GM19043 (cell line): ENCODE results near the gene NAALADL2.
"Not testable (repeated sequence)": the region's sequence is repeated elsewhere in the genome, so short reads cannot be mapped to it uniquely, and the experiment has no call there.

Experiments
- ATAC-seq: cut with Tn5 transposase; IDR thresholded peaks from one replicate; pipeline ENCODE4 v1.9.1; 2021; ENCODE audit warnings: low read depth; ENCODE audit not compliant: unreplicated experiment

NAALADL2 gene

DNA sequence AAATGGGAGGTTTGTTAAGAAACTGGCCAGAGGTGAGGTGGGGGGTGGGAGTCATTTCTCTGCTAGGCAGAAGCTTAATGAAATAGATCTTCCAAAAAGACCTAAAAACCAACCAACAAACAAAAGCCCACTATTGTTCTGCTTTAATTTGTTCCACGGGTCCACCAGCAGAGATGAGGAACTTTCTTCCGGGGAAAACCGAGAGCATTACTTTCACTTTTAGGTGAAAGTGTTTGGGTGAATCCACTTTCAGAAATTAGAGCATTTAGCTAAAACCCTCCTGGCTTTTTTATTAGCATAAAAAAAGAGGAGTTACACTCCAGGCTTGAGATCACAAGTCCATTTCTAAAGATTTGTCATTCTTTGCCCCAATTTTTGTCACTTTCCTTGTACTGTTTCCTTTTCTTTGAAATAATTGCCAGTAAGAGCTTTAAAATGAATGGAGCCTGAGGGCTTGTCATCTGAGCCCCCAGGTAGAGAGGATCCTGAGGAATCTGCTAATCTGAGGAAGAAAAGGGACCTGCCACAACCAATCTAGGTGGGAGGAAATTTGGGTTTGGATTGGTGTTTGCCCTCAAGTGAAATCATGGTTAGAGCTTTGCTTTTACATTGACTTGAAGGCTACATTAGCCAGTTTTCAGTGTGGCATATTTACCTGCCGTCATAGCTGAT lies 667.6 kb downstream of the NAALADL2 start:
- no peak for ATAC-seq

- not testable (repeated sequence) for ATAC-seq
Observed at GRCh38 chr3:175528693-175529092, 669.6 kb downstream of the NAALADL2 start.

- no peak for ATAC-seq
Observed at GRCh38 chr3:175535351-175535750, 676.2 kb downstream of the NAALADL2 start.

- ATAC-seq = no peak
Observed at GRCh38 chr3:175546115-175546514, 687.0 kb downstream of the NAALADL2 start.

DNA sequence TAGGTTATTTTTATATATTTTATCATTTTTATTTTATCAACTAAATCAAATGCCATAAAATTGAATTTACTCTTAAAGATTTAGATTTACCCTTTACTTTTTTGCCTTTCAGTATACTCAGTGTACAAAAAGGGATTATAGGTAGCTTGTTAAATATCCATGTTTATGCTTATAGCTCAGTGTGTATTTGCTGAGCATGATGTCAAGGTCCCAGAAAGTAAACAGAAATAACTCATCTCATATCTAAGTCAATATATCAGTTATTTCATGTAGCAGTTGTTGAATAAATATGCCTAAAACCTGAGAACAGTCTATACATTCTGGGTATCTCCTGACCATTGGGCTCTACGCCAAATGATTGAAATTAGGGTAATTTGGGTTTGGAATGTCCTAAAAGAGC lies 693.8 kb downstream of the NAALADL2 start:
- no peak for ATAC-seq

DNA sequence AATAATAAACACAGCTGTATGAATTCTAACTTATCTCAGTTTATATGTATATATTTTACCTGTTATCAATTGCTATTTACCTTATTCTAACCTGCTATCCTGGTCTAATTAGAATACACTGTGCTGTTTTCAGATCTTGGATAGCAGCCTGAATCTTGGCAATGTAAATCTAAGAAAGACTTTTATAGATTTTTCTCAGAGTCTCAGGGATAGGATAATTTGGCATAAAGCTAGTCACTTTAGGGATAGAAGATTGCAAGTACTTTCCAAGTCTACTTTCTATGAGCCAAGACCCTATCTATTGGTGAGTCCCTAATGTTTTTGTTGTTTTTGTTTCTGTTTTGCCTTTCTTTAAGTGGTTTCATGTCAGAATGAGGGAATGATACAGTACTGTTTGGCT lies 695.7 kb downstream of the NAALADL2 start:
- ATAC-seq = no peak

DNA sequence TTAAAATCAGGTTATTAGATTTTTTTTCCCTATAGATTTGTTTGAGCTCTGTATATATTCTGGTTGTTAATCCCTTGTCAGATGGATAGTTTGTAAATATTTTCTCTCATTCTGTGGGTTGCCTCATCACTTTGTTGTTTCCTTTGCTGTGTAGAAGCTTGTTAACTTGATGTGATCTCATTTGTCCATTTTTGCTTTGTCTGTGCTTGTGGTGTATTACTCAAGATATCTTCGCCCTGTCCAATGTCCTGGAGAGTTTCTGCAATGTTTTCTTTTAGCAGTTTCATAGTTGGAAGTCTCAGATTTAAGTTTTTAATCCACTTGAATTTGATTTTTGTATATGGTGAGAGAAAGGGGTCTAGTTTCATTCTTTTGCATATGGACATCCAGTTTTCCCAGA lies 699.1 kb downstream of the NAALADL2 start:
- no peak for ATAC-seq

DNA sequence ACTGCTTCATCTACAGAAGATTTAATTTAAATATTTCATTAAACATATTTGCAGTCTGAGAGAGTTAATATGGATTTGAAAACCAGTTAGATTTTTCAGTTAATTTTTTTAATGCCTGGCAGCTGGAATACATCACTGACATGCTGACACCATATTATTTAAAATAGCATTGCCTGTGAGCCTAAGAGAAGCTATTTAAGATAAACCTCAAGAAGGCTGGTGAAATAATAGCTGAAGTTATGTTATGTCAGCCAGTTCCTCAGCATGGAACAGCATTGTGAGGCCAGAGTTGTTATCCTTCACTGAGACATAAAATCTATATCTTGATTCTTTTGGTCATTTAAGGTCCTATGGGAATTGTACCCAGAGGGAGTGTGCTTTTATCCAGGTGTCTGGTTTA lies 705.2 kb downstream of the NAALADL2 start:
- ATAC-seq = no peak

GRCh38 chr3:175571096-175571495 lies 712.0 kb downstream of the NAALADL2 start:
- ATAC-seq = no peak

GRCh38 chr3:175573226-175573625 lies 714.1 kb downstream of the NAALADL2 start:
- no peak for ATAC-seq

GRCh38 chr3:175580318-175580717 lies 721.2 kb downstream of the NAALADL2 start:
- ATAC-seq = no peak

DNA sequence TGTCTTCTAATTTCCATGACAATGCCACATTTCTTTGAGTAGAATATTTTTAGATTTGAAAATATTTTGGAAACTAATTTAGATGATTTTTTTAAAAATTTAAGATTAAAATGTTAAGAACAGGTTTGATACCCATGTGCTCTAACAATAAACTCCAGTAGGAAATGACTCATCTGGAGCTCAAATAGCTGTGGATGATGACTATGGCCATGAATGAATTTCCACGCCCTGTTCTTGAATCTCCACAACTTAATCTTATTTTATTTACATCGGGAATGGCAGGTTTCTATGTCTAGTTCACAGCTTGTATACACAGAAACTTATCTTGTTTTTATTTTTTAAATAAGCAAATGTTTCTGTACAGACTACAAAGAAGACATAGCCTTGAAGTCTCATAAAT lies 726.8 kb downstream of the NAALADL2 start:
- ATAC-seq = no peak

- no peak for ATAC-seq
Observed at GRCh38 chr3:175590745-175591144, 731.6 kb downstream of the NAALADL2 start.

DNA sequence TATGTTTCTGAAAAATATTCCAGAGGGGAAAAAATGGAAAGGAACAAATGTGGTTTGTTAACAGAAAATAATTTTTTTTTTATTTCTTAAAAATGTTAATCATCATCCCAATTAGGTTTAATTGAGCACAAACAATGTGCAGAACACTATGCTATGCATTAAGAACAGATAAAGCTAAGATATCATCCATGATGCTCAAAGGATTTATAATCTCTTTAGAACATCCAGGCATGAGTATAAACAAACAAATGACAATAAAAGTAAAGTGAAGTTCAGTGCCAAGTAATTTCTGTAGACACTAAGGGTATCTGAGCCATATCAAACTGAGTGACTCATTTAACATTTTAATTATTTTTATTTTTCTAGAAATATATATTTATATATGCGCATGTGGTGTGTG lies 732.2 kb downstream of the NAALADL2 start:
- no peak for ATAC-seq

DNA sequence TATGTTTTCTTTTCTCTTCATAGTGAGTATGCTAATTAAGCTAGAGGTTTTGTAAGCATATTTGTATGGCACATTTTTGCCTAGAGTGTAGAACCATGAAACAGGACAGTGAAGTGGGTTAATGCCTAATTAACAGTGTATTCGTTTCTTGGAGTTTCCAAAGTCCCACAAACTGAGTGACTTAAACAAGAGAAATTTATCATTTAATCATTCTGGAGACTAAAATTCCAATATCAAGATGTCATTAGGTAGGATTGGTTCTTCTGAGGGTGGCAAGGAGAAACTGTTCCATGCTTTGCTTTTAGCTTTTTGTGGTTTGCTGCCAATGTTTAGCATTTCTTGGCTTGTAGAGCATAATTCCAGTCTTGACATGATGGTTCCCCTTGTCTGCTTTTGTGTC lies 734.2 kb downstream of the NAALADL2 start:
- ATAC-seq = no peak

GRCh38 chr3:175598740-175599139 lies 739.6 kb downstream of the NAALADL2 start:
- no peak for ATAC-seq

- ATAC-seq = no peak
Observed at GRCh38 chr3:175601521-175601920, 742.4 kb downstream of the NAALADL2 start.

GRCh38 chr3:175605851-175606250 lies 746.7 kb downstream of the NAALADL2 start:
- ATAC-seq = no peak

DNA sequence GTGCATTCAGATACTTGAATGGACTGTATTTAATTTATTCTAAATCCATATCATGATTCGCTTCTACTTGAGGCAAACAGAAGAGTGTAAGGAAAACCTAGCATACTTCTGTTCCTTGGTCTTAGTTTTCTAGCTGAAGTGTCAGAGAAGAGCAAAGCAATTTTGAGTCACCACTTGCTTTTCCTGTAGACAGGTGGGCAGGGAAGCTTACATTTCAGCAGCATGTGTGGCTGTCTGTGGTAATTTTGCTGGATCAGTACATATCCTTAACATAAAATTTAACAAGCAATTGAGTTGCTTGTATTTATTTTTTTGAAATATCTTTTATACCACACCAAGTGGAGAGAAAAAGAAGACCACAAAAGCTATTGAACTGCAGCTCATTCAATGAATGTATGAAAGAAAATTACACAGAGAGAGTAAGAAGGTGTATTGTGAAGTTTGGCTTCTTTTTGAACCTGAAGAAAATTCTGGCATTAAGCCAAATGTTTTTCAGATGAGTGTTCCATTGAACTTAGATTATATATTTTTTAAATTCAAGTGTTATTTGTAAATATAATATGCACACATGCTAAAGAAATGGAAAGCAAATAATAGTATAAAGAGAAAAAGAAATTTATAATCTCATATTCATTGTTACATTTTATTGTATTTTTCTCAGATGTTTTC lies 747.6 kb downstream of the NAALADL2 start:
- ATAC-seq = no peak

GRCh38 chr3:175608356-175608755 lies 749.2 kb downstream of the NAALADL2 start:
- ATAC-seq = no peak

GRCh38 chr3:175608911-175609310 lies 749.8 kb downstream of the NAALADL2 start:
- no peak for ATAC-seq

DNA sequence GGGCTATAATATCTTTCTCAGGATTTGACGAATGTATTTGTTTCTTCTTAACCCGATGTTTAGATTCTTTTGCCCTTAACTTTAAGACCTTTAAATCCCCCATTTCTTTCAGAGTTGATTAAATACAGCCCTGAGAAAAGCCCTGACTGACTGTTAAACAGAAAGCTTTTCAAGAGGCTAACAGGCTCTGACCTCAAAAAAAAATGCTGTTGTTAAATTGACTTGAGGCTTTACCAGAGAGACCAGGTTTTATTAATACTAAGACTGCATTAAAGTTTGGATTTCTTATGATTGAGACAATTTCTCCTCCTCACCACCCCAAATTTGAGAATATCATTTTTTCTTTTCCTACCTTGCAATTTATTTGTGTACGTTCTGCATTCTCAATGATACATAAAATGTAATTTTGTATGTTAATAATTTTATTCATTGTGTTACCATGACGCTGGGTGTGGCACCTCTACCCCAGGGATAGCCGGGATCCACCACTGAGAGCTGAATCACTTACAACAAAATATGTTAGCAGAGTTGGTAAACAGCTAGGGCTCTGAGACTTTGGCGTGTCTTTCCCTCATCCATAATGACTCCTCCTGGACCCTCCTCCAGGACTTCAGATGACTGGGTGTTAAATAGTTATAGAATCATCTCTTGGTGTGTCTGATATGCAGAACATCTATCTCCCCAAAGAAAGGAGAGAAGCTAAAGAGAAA lies 753.5 kb downstream of the NAALADL2 start:
- no peak for ATAC-seq
